GM12873 (cell line): ENCODE measurements around the gene PUM1.
A peak's percentile ranks its signal among the peaks of the same experiment; 100 is the strongest.

Source experiments
- CTCF ChIP-seq: IDR thresholded peaks from 2 replicates; pipeline ENCODE4 v1.5.1; 2012; ENCODE audit warnings: low read depth, mild to moderate bottlenecking, moderate library complexity, low read length, control low read depth; ENCODE audit not compliant: insufficient read depth; ENCODE audit errors: missing control alignments

Gene PUM1

GRCh38 chr1:30982431-30982830 is 83.1 kb downstream of the PUM1 start:
- no peak for TF ChIP-seq CTCF

DNA sequence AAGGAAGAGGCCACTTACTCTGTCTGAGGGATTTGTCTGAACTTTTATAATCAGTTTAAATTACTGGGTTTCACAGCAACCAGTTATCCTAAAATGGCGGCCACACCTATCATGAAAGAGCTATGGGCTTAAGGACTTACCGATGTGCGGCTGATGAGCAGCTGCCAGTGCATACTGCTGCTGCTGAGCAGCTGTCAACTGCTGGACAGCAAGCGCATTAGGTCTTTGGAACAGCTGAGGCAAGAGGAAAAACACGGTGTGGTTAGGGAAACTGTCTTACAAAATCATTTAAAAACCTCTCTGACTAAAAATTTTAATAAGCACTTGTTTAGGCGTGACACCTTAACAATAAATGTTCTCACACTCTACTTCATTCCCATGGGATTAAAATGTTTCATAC is 84.3 kb downstream of the PUM1 start:
- no peak for TF ChIP-seq CTCF

- no peak for TF ChIP-seq CTCF
These were observed 88.0 kb downstream of the PUM1 start for GRCh38 chr1:30977511-30977910.

DNA sequence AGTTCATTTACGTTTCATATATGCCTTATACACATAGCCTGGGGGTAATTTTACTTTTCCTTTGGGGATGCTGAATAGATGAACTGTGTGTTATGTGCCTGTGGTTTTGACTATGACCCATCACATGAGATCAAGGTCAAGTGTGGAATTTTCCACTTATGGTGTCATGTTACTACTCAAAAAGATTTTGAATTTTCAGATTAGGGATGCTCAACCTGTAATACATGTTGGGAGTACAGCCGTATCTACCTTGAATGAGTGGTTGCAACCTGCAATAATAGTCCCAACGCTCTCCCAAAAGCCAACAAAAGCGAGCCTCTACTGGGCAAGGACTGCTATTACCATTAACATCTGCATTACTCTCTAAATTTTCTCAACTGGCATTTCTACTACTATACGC is 88.4 kb downstream of the PUM1 start:
- TF ChIP-seq CTCF: peak; percentile 47

- no peak for TF ChIP-seq CTCF
These were observed 89.4 kb downstream of the PUM1 start for GRCh38 chr1:30976143-30976542.

GRCh38 chr1:30975217-30975616 is 90.3 kb downstream of the PUM1 start:
- TF ChIP-seq CTCF: no peak

DNA sequence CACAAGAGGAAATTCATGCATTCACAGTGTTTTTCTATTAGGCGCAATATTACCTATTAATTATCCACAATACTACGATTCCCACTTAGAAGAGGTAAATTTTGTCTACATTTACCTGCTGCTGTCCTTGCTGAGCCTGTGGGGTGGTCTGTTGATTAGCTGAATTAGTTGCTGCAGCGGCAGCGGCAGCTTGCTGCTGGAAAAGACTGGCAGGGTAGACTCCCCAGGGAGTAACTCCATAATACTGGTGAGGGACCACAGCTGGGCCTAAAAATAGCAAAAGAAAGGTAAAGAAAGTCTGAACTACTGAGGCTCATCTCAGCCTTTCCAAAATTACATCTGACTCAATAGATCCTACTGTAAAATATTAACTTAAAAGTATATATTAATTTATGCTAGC is 91.0 kb downstream of the PUM1 start:
- TF ChIP-seq CTCF: no peak
